NCI-H345 treated with DMSO at 0.1 percent for 48 hours (cell line): Measurements from ENCODE around the gene TKTL2.
"Not testable (repeated sequence)": the region's sequence is repeated elsewhere in the genome, so short reads cannot be mapped to it uniquely, and the experiment has no call there.

Experiments used
- DNase-seq: peaks from one replicate; lab custom pipeline; 2025; ENCODE audit not compliant: unreplicated experiment; lab: John Stamatoyannopoulos, UW

Gene TKTL2

DNA sequence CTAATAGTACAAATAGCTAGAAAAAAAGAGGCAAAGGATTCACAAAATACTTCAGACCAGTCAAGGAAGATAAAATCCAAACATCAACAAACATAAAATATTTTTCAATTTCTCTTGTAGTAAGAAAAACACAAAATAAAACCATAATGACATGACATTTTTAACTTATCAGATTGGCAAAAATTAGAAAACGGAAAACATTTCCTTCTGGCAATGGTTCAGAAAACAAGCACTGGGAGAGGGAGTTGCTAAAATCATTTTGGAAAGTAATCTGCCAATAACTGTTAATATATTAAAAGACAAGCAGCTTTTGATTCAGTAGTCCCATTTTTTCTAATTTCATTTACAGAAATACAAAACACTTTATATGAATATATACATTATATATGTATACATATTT lies 26.1 kb downstream of the TKTL2 start:
- DNase-seq = no peak

DNA sequence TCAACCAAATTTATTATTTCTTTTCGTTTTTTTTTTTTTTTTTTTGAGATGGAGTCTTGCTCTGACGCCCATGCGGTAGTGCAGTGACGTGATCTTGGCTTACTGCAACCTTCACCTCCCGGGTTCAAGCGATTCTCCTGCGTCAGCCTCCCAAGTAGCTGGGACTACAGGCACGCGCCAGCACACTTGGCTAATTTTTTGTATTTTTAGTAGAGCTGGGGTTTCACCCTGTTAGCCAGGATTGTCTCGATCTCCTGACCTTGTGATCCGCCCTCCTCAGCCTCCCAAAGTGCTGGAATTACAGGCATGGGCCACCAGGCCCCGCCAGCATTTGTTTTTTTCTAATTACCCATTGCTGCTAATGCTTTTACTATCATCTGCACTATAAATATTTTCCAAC lies 26.5 kb downstream of the TKTL2 start:
- not testable (repeated sequence) for DNase-seq

DNA sequence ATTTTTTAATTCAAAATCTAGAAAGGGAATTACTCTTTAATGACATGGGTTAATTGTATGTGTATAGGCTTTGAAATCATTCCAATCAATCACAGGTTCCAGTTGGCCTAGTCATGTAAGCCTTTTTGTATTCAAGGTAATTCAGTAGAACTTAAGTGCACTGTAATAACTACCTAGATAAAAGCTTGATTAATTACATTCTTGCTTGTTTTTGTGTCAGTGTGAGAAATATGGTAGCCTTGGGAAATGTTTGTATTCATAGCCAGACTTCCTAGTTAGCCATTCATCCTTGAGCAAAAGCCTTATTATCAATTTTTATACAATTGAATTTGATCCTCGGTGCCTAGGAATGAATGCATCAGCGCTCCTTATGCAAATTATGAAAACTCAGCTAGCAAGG lies 33.5 kb downstream of the TKTL2 start:
- DNase-seq = no peak
